ENCODE results near the gene BBLN. TPM values are rescaled to one million over a fixed set of nuclear protein-coding genes. Genes with fewer than 3 reads are reported as not detected.

BBLN gene
- total RNA-seq, 1 donor from 2014 or later = 56.1 TPM

- peak; percentile 73 for ATAC-seq
Measured at GRCh38 chr9:128191406-128192046, 31.5 kb downstream of the BBLN start, which contains the start of gene CIZ1. Gene CIZ1, minus strand, starts transcription at chr9:128191572. Its CDS starts 715 bp downstream, at chr9:128190857.

- peak; percentile 90 for ATAC-seq
Measured at GRCh38 chr9:128192601-128193371, 32.7 kb downstream of the BBLN start.

GRCh38 chr9:128193469-128194096 is 33.5 kb downstream of the BBLN start:
- ATAC-seq = no peak

GRCh38 chr9:128201441-128202369 is 41.6 kb downstream of the BBLN start:
- no peak for ATAC-seq

- no peak for ATAC-seq
Measured at GRCh38 chr9:128202648-128203023, 42.6 kb downstream of the BBLN start.

GRCh38 chr9:128203024-128203706 is 43.1 kb downstream of the BBLN start, which contains the start of gene DNM1:
Gene DNM1, plus strand, starts transcription at chr9:128203379. Its CDS starts 92 bp downstream, at chr9:128203471.
- ATAC-seq = peak; percentile 87

- ATAC-seq = peak; percentile 27
Measured at GRCh38 chr9:128203707-128204551, 43.9 kb downstream of the BBLN start.

- no peak for ATAC-seq
Measured at GRCh38 chr9:128204858-128205257, 44.8 kb downstream of the BBLN start.

- no peak for ATAC-seq
Measured at GRCh38 chr9:128205296-128205944, 45.4 kb downstream of the BBLN start.

- ATAC-seq = no peak
Measured at GRCh38 chr9:128206484-128206883, 46.4 kb downstream of the BBLN start.

- no peak for ATAC-seq
Measured at GRCh38 chr9:128206916-128207910, 47.1 kb downstream of the BBLN start.

- ATAC-seq = no peak
Measured at GRCh38 chr9:128208386-128208785, 48.3 kb downstream of the BBLN start.

GRCh38 chr9:128208946-128209669 is 49.0 kb downstream of the BBLN start:
- ATAC-seq = no peak

- ATAC-seq = peak; percentile 25
Measured at GRCh38 chr9:128211186-128211980, 51.3 kb downstream of the BBLN start.

GRCh38 chr9:128211981-128212281 is 51.9 kb downstream of the BBLN start:
- no peak for ATAC-seq

Data from esophagus mucosa (tissue), 1 donor.